MCF 10A (cell line): ENCODE measurements around the gene TANC1. TPM values are rescaled to one million over a fixed set of nuclear protein-coding genes. Genes with fewer than 3 reads are reported as not detected.

Experiments used
- BruUV-seq: library from RNA; stranded (reverse); fragments of 400-500 nt; replicated peaks from 2 replicates; lab custom pipeline; 2021; lab: Mats Ljungman, UMichigan
- CTCF ChIA-PET: fragments of 300-600 bp; sonication (Branson Sonifier 250); formaldehyde crosslinking; extraction: SDS; loops from one replicate; lab custom pipeline; 2021; ENCODE audit warnings: antibody characterized with exemption, inconsistent platforms; lab: Yijun Ruan, JAX
- POLR2A ChIA-PET: fragments of 300-600, 350-650 bp; sonication (Branson Sonifier 250); formaldehyde crosslinking; extraction: SDS; loops from one replicate; lab custom pipeline; 2020; ENCODE audit warnings: antibody characterized with exemption, inconsistent platforms; lab: Yijun Ruan, JAX
- DNase-seq: peaks from one replicate; pipeline ENCODE4 v3.0.0-alpha.2; 2018; ENCODE audit not compliant: unreplicated experiment
- H3K27ac Mint-ChIP-seq: one replicate; pipeline ENCODE4 v1.8.0; 2022; ENCODE audit warnings: mild to moderate bottlenecking, low read depth, mixed read lengths; ENCODE audit not compliant: unreplicated experiment
- H3K27me3 Mint-ChIP-seq: one replicate; pipeline ENCODE4 v1.8.0; 2022; ENCODE audit warnings: mixed read lengths; ENCODE audit not compliant: insufficient read depth, unreplicated experiment
- H3K36me3 Mint-ChIP-seq: one replicate; pipeline ENCODE4 v1.8.0; 2022; ENCODE audit warnings: mild to moderate bottlenecking, moderate library complexity, mixed read lengths; ENCODE audit not compliant: insufficient read depth, unreplicated experiment
- H3K4me1 Mint-ChIP-seq: one replicate; pipeline ENCODE4 v1.8.0; 2022; ENCODE audit warnings: mixed read lengths; ENCODE audit not compliant: insufficient read depth, unreplicated experiment
- H3K4me3 Mint-ChIP-seq: one replicate; pipeline ENCODE4 v1.8.0; 2022; ENCODE audit warnings: mild to moderate bottlenecking, moderate library complexity, mixed read lengths; ENCODE audit not compliant: unreplicated experiment
- H3K9me3 Mint-ChIP-seq: one replicate; pipeline ENCODE4 v1.8.0; 2022; ENCODE audit warnings: mixed read lengths; ENCODE audit not compliant: unreplicated experiment
- intact Hi-C: fragments of 100-400 bp; cut with micrococcal nuclease; formaldehyde crosslinking; loops from 2 replicates; pipeline ENCODE4 v1.14.1; 2022
- total RNA-seq: library from RNA; stranded (reverse); gene quantifications from 2 replicates; pipeline ENCODE4 v1.2.3, GENCODE V29; 2022
- TF ChIP-seq, protein P1 (sequence below): fragments of 200-600 bp; IDR thresholded peaks from one replicate; pipeline ENCODE4 v1.8.0; 2022; ENCODE audit warnings: antibody characterized with exemption, mild to moderate bottlenecking; ENCODE audit not compliant: unreplicated experiment

Gene TANC1
- total RNA-seq, 1 experiment from 2014 or later: 35.3 TPM

DNA sequence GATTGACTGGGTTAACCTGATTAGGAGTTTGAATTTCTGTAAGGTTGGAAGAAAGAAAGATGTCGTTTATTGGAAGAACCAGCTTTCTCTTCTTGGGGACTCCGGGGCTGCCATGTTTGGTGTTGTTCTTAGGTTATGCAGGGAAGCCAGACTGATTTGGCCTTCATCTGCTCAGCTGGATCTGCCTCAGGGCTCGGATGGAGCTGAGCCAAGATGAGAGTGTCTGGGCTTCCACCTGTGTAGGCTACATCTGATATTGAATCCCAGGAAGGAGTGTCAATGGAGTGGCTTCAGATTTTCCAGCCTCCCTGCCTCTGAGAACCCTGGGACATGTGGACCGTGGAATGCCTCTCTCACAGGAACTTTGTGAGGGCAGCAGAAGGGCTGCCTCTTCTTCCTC is 192.0 kb downstream of the TANC1 start:
- DNase-seq: no peak
- Mint-ChIP-seq H3K27ac (no peak overlapping the region), H3K4me1 (peaks cover 10% of the 10 kb centered on the region), H3K27me3 (no peaks in the 10 kb centered on the region), H3K36me3 (peaks cover 43% of the 10 kb centered on the region), H3K9me3 (no peaks in the 10 kb centered on the region), H3K4me3 (no peak overlapping the region)
- TF ChIP-seq, protein P1, sequence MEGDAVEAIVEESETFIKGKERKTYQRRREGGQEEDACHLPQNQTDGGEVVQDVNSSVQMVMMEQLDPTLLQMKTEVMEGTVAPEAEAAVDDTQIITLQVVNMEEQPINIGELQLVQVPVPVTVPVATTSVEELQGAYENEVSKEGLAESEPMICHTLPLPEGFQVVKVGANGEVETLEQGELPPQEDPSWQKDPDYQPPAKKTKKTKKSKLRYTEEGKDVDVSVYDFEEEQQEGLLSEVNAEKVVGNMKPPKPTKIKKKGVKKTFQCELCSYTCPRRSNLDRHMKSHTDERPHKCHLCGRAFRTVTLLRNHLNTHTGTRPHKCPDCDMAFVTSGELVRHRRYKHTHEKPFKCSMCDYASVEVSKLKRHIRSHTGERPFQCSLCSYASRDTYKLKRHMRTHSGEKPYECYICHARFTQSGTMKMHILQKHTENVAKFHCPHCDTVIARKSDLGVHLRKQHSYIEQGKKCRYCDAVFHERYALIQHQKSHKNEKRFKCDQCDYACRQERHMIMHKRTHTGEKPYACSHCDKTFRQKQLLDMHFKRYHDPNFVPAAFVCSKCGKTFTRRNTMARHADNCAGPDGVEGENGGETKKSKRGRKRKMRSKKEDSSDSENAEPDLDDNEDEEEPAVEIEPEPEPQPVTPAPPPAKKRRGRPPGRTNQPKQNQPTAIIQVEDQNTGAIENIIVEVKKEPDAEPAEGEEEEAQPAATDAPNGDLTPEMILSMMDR: no peak
- POLR2A ChIA-PET: interaction anchor here (0.6 to 0.9 kb wide), 2 partner anchors 74 to 191 kb away, joined by 3 to 5 read pairs; no protein-coding TSS in a partner anchor
- intact Hi-C loops: no loop called here
- BruUV-seq: no TSS peak
- CTCF ChIA-PET: no interaction called here

DNA sequence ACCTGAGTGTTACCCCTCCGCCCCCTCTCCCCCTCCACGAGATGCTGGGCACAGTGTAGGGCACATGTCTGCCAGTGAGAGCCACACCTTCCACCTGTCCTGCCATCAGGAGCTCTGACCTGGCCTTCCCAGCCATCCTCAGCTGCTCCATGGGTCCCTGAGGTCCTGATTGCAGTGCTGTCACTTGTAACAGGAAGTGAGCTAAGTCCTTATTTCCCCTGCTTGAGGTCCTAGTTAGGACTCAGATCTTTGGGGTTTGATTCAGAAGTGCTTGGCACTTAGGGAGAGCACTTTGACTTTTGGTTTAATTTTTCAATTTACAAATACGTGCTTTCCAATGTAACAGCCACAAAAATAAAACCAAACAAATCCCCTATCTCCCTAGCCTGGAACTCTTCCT is 192.5 kb downstream of the TANC1 start:
- no peak for DNase-seq
- ChIA-PET CTCF (interaction anchor here (0.5 kb wide), 1 partner anchor 91 kb away, joined by 3 read pairs; no protein-coding TSS in a partner anchor), POLR2A (interaction anchor here (0.9 kb wide), 1 partner anchor 73 kb away, joined by 3 read pairs; no protein-coding TSS in a partner anchor)
- intact Hi-C loops: no loop called here
- Mint-ChIP-seq H3K36me3 (peaks cover 45% of the 10 kb centered on the region), H3K27ac (no peak overlapping the region), H3K9me3 (no peaks in the 10 kb centered on the region), H3K4me3 (no peak overlapping the region), H3K4me1 (peaks cover 8% of the 10 kb centered on the region), H3K27me3 (no peaks in the 10 kb centered on the region)
- TF ChIP-seq, protein P1: no peak
- BruUV-seq: no TSS peak

DNA sequence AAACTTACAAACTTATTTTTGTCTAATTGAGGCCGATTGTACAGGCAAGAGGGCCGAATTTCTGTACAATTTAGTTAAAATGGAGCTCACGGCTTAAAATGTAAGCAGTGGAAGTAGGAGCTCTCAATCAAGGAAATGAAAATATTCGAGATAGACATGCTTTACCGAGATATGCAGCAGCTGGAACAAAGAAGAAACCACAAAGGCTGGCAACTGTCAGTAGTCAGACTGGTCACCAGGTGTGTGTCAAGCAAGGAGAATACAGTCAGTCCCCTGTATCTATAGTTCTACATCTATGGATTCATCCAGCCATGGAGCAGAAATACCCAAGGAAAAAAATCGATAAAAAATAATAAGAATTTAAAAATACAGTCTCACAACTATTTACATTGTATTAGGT is 195.5 kb downstream of the TANC1 start:
- no TSS peak for BruUV-seq
- intact Hi-C loops: no loop called here

DNA sequence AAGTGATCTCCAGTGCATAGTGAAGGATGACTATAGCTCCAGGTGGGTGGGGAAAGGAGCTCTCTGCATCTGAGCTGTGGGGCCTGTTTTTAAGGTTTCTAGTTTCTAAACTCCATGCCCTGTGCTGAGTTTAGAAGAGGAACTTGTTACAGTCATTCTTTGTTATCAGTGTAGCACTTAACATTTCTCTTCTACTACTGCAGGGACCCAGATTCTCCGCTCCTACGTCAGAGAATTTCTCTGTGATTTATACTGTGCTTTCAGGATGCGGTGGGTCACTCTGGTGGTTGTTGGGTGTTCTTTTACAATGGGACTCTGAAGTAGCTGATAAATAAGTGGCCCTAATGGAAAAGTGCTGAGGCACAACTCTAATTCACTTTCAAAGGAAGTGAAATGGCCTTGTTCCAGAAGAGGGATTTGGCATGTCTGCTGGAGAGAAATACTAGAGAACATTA is 196.0 kb downstream of the TANC1 start:
- intact Hi-C loops: no loop called here
- Mint-ChIP-seq H3K27me3 (no peaks in the 10 kb centered on the region), H3K9me3 (no peaks in the 10 kb centered on the region), H3K27ac (no peak overlapping the region), H3K36me3 (peaks cover 55% of the 10 kb centered on the region), H3K4me3 (no peak overlapping the region), H3K4me1 (peaks cover 8% of the 10 kb centered on the region)
- TF ChIP-seq, protein P1: no peak
- CTCF ChIA-PET: interaction anchor here (0.6 to 1.0 kb wide), 6 partner anchors 13 to 282 kb away, joined by 3 to 4 read pairs (median 4); no protein-coding TSS in a partner anchor
- no peak for DNase-seq
- POLR2A ChIA-PET: interaction anchor here (0.6 to 2.2 kb wide), 4 partner anchors 10 to 29 kb away, joined by 3 to 5 read pairs (median 4); no protein-coding TSS in a partner anchor
- BruUV-seq: no TSS peak

More for the DNA sequence above, 195.5 kb downstream of the TANC1 start:
- no peak overlapping the region for H3K4me3 Mint-ChIP-seq
- no peaks in the 10 kb centered on the region for H3K27me3 Mint-ChIP-seq
- ChIA-PET CTCF (interaction anchor here (0.6 kb wide), 1 partner anchor 196 kb away, joined by 3 read pairs; no protein-coding TSS in a partner anchor), POLR2A (interaction anchor here (1.3 to 2.2 kb wide), 2 partner anchors 16 to 24 kb away, joined by 4 to 5 read pairs; no protein-coding TSS in a partner anchor)
- TF ChIP-seq, protein P1: no peak
- DNase-seq: no peak
- no peaks in the 10 kb centered on the region for H3K9me3 Mint-ChIP-seq
- peaks cover 2% of the 10 kb centered on the region for H3K4me1 Mint-ChIP-seq
- H3K36me3 Mint-ChIP-seq: peaks cover 53% of the 10 kb centered on the region
- H3K27ac Mint-ChIP-seq: no peak overlapping the region
